Neural progenitor cell (in vitro differentiated cells): ENCODE data around the gene HECTD4. TPM values are rescaled to one million over a fixed set of nuclear protein-coding genes. Genes with fewer than 3 reads are reported as not detected.

Source experiments
- DNase-seq: peaks from one replicate; pipeline ENCODE4 v3.0.0-alpha.2; 2016; ENCODE audit warnings: low spot score
- H2AFZ ChIP-seq: fragments of 200-600 bp; sonication (generic); replicated peaks from 2 replicates; pipeline ENCODE4 v1.6.1; 2016; ENCODE audit warnings: antibody characterized with exemption
- H3F3A ChIP-seq: fragments of 200-600 bp; sonication (generic); 2 replicates; pipeline ENCODE4 v1.6.1; 2016; ENCODE audit warnings: antibody characterized with exemption, low read depth
- H3K27ac ChIP-seq: fragments of 200-600 bp; sonication (generic); 2 replicates; pipeline ENCODE4 v1.5.1; 2016; ENCODE audit warnings: mild to moderate bottlenecking
- H3K27me3 ChIP-seq: fragments of 200-600 bp; sonication (generic); 2 replicates; pipeline ENCODE4 v1.6.1; 2016; ENCODE audit warnings: mild to moderate bottlenecking, moderate library complexity
- H3K36me3 ChIP-seq: fragments of 200-600 bp; sonication (generic); 2 replicates; pipeline ENCODE4 v1.5.1; 2016
- H3K4me1 ChIP-seq: fragments of 200-600 bp; sonication (generic); 2 replicates; pipeline ENCODE4 v1.6.1; 2016; ENCODE audit warnings: mixed run types
- H3K4me2 ChIP-seq: fragments of 200-600 bp; sonication (generic); 2 replicates; pipeline ENCODE4 v1.6.1; 2016
- H3K4me3 ChIP-seq: fragments of 200-600 bp; sonication (generic); 2 replicates; pipeline ENCODE4 v1.5.1; 2016
- H3K79me2 ChIP-seq: fragments of 200-600 bp; sonication (generic); 2 replicates; pipeline ENCODE4 v1.6.1; 2016; ENCODE audit warnings: low read depth
- H3K9ac ChIP-seq: fragments of 200-600 bp; sonication (generic); 2 replicates; pipeline ENCODE4 v1.6.1; 2016
- H3K9me3 ChIP-seq: fragments of 200-600 bp; sonication (generic); 2 replicates; pipeline ENCODE4 v1.5.1; 2016; ENCODE audit warnings: low read depth
- H4K20me1 ChIP-seq: fragments of 200-600 bp; sonication (generic); 2 replicates; pipeline ENCODE4 v1.6.1; 2016; ENCODE audit warnings: low read depth
- H3K27ac Mint-ChIP-seq: 3 replicates; pipeline ENCODE4 v1.8.0; 2021; ENCODE audit warnings: mixed read lengths
- H3K27me3 Mint-ChIP-seq: 2 replicates; pipeline ENCODE4 v1.8.0; 2022; ENCODE audit warnings: low read depth, mild to moderate bottlenecking, inconsistent platforms, moderate library complexity, mixed read lengths; ENCODE audit not compliant: insufficient read depth
- H3K36me3 Mint-ChIP-seq: 3 replicates; pipeline ENCODE4 v1.8.0; 2021; ENCODE audit warnings: mixed read lengths
- H3K4me1 Mint-ChIP-seq: 3 replicates; pipeline ENCODE4 v1.8.0; 2021; ENCODE audit warnings: mixed read lengths
- H3K4me3 Mint-ChIP-seq: 3 replicates; pipeline ENCODE4 v1.8.0; 2021; ENCODE audit warnings: mild to moderate bottlenecking, moderate library complexity, mixed read lengths
- H3K9me3 Mint-ChIP-seq: 3 replicates; pipeline ENCODE4 v1.8.0; 2020; ENCODE audit warnings: mixed read lengths
- EZH2 ChIP-seq: fragments of 200-600 bp; sonication (generic); IDR thresholded peaks from 2 replicates; pipeline ENCODE4 v1.6.1; 2017; ENCODE audit warnings: antibody characterized with exemption, mild to moderate bottlenecking, moderate library complexity
- EZH2phosphoT487 ChIP-seq: fragments of 200-600 bp; sonication (generic); IDR thresholded peaks from 2 replicates; pipeline ENCODE4 v1.6.1; 2017; ENCODE audit warnings: antibody characterized with exemption
- total RNA-seq: library from RNA; depleted of rRNA; stranded (reverse); fragments of >200 nt; gene quantifications from 2 replicates; pipeline ENCODE4 v1.2.3, GENCODE V29; 2015; ENCODE audit warnings: low replicate concordance
- TF ChIP-seq, protein P1 (sequence below): fragments of 200-600 bp; sonication (generic); IDR thresholded peaks from 2 replicates; pipeline ENCODE4 v1.5.1; 2017; ENCODE audit warnings: antibody characterized with exemption, mild to moderate bottlenecking

HECTD4 gene
- total RNA-seq, 1 donor from 2014 or later = 11.0 TPM

- Mint-ChIP-seq H3K36me3 (no peaks in the 10 kb centered on the region), H3K27me3 (peaks cover 8% of the 10 kb centered on the region), H3K27ac (no peak overlapping the region), H3K4me3 (peak overlapping the region; percentile 13), H3K4me1 (peaks cover 27% of the 10 kb centered on the region), H3K9me3 (no peaks in the 10 kb centered on the region)
- Histone ChIP-seq H3K9me3 (no peaks in the 10 kb centered on the region), H3K4me2 (no peak overlapping the region), H3K27me3 (no peaks in the 10 kb centered on the region), H3K27ac (no peak overlapping the region), H3F3A (peaks cover 19% of the 10 kb centered on the region), H3K4me3 (no peak overlapping the region), H3K36me3 (no peaks in the 10 kb centered on the region), H3K4me1 (peaks cover 6% of the 10 kb centered on the region), H3K9ac (no peak overlapping the region), H4K20me1 (peaks cover 18% of the 10 kb centered on the region), H2AFZ (peak overlapping the region; percentile 58), H3K79me2 (peaks cover 23% of the 10 kb centered on the region)
- no peak for DNase-seq
- TF ChIP-seq, protein P1, sequence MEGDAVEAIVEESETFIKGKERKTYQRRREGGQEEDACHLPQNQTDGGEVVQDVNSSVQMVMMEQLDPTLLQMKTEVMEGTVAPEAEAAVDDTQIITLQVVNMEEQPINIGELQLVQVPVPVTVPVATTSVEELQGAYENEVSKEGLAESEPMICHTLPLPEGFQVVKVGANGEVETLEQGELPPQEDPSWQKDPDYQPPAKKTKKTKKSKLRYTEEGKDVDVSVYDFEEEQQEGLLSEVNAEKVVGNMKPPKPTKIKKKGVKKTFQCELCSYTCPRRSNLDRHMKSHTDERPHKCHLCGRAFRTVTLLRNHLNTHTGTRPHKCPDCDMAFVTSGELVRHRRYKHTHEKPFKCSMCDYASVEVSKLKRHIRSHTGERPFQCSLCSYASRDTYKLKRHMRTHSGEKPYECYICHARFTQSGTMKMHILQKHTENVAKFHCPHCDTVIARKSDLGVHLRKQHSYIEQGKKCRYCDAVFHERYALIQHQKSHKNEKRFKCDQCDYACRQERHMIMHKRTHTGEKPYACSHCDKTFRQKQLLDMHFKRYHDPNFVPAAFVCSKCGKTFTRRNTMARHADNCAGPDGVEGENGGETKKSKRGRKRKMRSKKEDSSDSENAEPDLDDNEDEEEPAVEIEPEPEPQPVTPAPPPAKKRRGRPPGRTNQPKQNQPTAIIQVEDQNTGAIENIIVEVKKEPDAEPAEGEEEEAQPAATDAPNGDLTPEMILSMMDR = no peak
- TF ChIP-seq EZH2phosphoT487 (no peak), EZH2 (no peak)
These were observed 259.2 kb downstream of the HECTD4 start for GRCh38 chr12:112122823-112123690.

DNA sequence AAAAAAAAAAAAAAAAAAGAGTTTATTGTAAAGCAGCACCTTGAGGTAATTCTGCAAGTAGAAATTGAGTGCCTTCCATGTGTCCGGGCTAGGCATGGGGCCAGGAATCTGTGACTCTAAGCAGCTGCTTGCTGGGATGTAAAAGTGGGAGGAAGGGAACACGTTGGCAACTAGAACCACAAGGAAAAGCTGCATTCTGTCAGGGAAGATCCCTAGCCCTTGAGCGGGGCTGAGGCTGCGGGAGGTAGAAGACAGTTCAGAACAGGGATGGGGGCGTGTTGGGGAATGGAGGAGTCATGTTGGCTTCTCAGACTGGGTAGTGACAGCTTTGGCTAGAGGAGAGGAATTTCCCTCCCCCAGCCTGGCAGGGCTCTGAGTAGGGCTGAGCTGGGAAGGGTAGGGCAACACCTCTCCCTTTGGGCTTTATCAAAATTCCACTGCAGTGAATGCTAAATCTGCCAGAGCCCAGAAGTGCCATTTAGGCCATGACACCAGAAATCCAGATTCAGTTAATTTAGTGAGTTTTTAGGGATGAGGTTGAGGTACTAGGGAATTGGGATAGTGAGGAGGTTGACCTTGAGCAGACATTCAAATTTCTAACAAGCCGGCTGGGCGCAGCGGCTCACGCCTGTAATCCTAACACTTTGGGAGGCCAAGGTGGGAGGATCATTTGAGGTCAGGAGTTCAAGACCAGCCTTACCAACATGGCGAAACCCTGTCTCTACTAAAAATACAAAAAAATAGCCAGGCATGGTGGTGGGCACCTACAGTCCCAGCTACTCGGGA, 260.3 kb downstream of the HECTD4 start:
- no peak for DNase-seq
- Histone ChIP-seq H3K9me3 (no peaks in the 10 kb centered on the region), H3K4me2 (no peak overlapping the region), H2AFZ (no peak overlapping the region), H3K36me3 (no peaks in the 10 kb centered on the region), H3K4me1 (peaks cover 9% of the 10 kb centered on the region), H4K20me1 (peaks cover 13% of the 10 kb centered on the region), H3K9ac (no peak overlapping the region), H3K27me3 (no peaks in the 10 kb centered on the region), H3K79me2 (peaks cover 12% of the 10 kb centered on the region), H3F3A (peaks cover 23% of the 10 kb centered on the region), H3K27ac (no peak overlapping the region), H3K4me3 (no peak overlapping the region)
- peaks cover 29% of the 10 kb centered on the region for H3K4me1 Mint-ChIP-seq
- peaks cover 6% of the 10 kb centered on the region for H3K27me3 Mint-ChIP-seq
- H3K27ac Mint-ChIP-seq = peak overlapping the region; percentile 72
- TF ChIP-seq, protein P1 = no peak
- TF ChIP-seq EZH2 = no peak
- TF ChIP-seq EZH2phosphoT487 = no peak
- no peaks in the 10 kb centered on the region for H3K9me3 Mint-ChIP-seq
- H3K36me3 Mint-ChIP-seq = no peaks in the 10 kb centered on the region
- H3K4me3 Mint-ChIP-seq = no peak overlapping the region

- Histone ChIP-seq H4K20me1 (no peaks in the 10 kb centered on the region), H3K36me3 (no peaks in the 10 kb centered on the region), H3K27me3 (no peaks in the 10 kb centered on the region), H3K9me3 (no peaks in the 10 kb centered on the region), H3K4me2 (no peak overlapping the region), H3K79me2 (no peaks in the 10 kb centered on the region), H3K4me1 (peaks cover 11% of the 10 kb centered on the region), H3K9ac (no peak overlapping the region), H3K27ac (no peak overlapping the region), H3K4me3 (no peak overlapping the region), H3F3A (peaks cover 27% of the 10 kb centered on the region), H2AFZ (no peak overlapping the region)
- H3K27me3 Mint-ChIP-seq = peaks cover 4% of the 10 kb centered on the region
- no peak overlapping the region for H3K27ac Mint-ChIP-seq
- H3K4me1 Mint-ChIP-seq = peaks cover 23% of the 10 kb centered on the region
- H3K4me3 Mint-ChIP-seq = no peak overlapping the region
- no peaks in the 10 kb centered on the region for H3K9me3 Mint-ChIP-seq
- TF ChIP-seq EZH2 (no peak), EZH2phosphoT487 (no peak)
- TF ChIP-seq, protein P1 = no peak
- no peaks in the 10 kb centered on the region for H3K36me3 Mint-ChIP-seq
- no peak for DNase-seq
These were observed 264.5 kb downstream of the HECTD4 start for GRCh38 chr12:112117685-112118084.
